Stimulated activated CD4-positive, alpha-beta T cell treated with anti-CD3 and anti-CD28 coated beads, Interleukin-4, amount 100 ng/mL, for 4 hours (primary cell): ENCODE measurements around the gene COA6.

ENCODE experiments used
- DNase-seq, 2 experiments: peaks; one replicate each; pipeline ENCODE4 v3.0.0-alpha.2; 2020

COA6 gene

GRCh38 chr1:234413990-234414389 lies 40.7 kb downstream of the COA6 start:
- no peak for DNase-seq

- DNase-seq = no peak
Measured at GRCh38 chr1:234427950-234428646, 54.8 kb downstream of the COA6 start.

GRCh38 chr1:234429434-234429806 lies 56.2 kb downstream of the COA6 start:
- no peak for DNase-seq

GRCh38 chr1:234430691-234431090 lies 57.4 kb downstream of the COA6 start:
- DNase-seq = no peak

GRCh38 chr1:234431255-234431654 lies 58.0 kb downstream of the COA6 start:
- no peak for DNase-seq

- no peak for DNase-seq
Measured at GRCh38 chr1:234433563-234434285, 60.5 kb downstream of the COA6 start.
